Subcutaneous abdominal adipose tissue (tissue), 5 donors: ENCODE data around the gene MSS51.

Source experiments
- H3K27ac ChIP-seq: one replicate; pipeline ENCODE4 v1.7.0; 2013; ENCODE audit warnings: low read depth, mild to moderate bottlenecking, inconsistent platforms, low read length, moderate library complexity
- H3K27me3 ChIP-seq, 5 donors: one replicate each; pipeline ENCODE4 v1.7.0; 2013; ENCODE audit warnings: low read length in 5 of 5, inconsistent platforms in 1 of 5; ENCODE audit not compliant: control insufficient read depth in 5 of 5, insufficient read depth in 4 of 5
- H3K36me3 ChIP-seq, 5 donors: one replicate each; pipeline ENCODE4 v1.7.0; 2013; ENCODE audit warnings: low read length in 5 of 5; ENCODE audit not compliant: control insufficient read depth in 5 of 5, insufficient read depth in 5 of 5
- H3K4me1 ChIP-seq, 5 donors: one replicate each; pipeline ENCODE4 v1.7.0; 2013; ENCODE audit warnings: low read length in 5 of 5, mild to moderate bottlenecking in 3 of 5, moderate library complexity in 1 of 5; ENCODE audit not compliant: control insufficient read depth in 5 of 5, insufficient read depth in 5 of 5
- H3K4me3 ChIP-seq, 5 donors: one replicate each; pipeline ENCODE4 v1.7.0; 2013; ENCODE audit warnings: low read length in 5 of 5, low read depth in 1 of 5
- H3K9ac ChIP-seq, 5 donors: one replicate each; pipeline ENCODE4 v1.7.0; 2013; ENCODE audit warnings: low read length in 5 of 5, mild to moderate bottlenecking in 4 of 5, moderate library complexity in 3 of 5
- H3K9me3 ChIP-seq, 5 donors: one replicate each; pipeline ENCODE4 v1.7.0; 2013; ENCODE audit warnings: low read length in 5 of 5; ENCODE audit not compliant: control insufficient read depth in 5 of 5
- donor health status: healthy.
- donor health status: healthy.
- donor health status: healthy.
- donor health status: healthy.
- donor health status: healthy.

MSS51 gene

DNA sequence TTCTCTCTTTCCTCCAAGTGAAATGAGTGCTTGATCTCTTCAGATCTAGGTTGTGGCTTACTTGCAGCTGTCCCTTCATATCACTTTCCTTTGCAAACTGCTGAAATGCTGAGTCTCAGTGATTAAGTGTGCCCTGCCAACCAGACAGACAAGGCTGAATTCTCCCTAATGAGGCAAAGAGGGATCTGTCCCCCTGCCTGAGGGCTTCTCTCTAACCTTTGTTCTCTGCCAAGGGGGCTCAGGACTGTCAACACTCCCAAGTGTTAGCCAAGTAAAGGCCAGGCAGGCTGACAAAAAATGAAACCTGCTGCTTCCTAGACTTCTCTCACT lies at the start of gene MSS51:
Gene MSS51 (minus strand): TSS at position 24 of the 330 bp plus-strand sequence. CDS start 5,277 bp downstream, outside the sequence.
- H3K9me3 ChIP-seq, result no peaks in the 10 kb centered on the region
- peaks cover 17 to 33% (median 25%) of the 10 kb centered on the region in 5 donors for H3K36me3 ChIP-seq
- no peak within 1 kb of the TSS for H3K9ac ChIP-seq
- H3K4me3 ChIP-seq, result no peak within 1 kb of the TSS
- H3K27ac ChIP-seq, result no peak within 1 kb of the TSS
- no peaks in the 10 kb centered on the region for H3K27me3 ChIP-seq
- H3K4me1 ChIP-seq, result no peaks in the 10 kb centered on the region

DNA sequence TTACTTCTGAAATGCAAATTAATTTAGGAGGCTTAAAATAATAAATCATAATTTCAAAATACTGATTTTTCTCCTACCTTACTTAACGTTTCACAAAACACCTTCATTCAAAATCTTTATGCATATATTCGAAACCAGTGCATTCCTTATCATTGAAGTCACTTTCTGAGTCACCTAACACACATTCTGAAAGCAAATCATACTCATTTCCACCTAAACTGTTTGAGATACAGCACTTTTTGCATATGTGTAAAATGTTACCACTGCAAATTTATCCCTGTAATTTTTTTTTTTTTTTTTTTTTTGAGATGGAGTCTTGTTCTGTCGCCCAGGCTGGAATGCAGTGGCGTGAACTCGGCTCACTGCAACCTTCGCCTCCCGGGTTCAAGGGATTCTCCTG lies 46.8 kb upstream of the MSS51 start:
- Histone ChIP-seq H3K36me3 (peaks cover 33 to 46% (median 36%) of the 10 kb centered on the region in 5 donors), H3K4me3 (no peak overlapping the region), H3K9me3 (no peaks in the 10 kb centered on the region), H3K27me3 (no peaks in the 10 kb centered on the region), H3K9ac (no peak overlapping the region), H3K4me1 (no peaks in the 10 kb centered on the region), H3K27ac (no peak overlapping the region)

DNA sequence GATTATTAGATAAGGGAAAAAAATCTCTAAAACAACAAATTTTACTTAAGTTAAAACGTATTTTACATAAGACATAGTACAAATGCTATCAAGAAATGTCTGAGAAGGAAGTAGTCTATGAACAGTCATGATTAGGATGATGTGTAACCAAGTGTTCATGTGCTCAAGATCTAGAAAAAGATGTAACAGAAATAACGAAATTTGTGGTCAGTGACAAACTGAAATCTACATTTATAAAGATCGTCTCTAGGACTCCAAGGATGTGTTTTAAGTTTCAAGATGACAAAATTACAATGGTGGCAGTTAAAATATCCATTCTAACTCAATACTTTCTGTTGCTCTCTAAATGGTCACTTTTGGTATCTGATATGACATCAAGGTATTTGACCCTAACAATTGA lies 45.3 kb upstream of the MSS51 start:
- Histone ChIP-seq H3K4me1 (no peaks in the 10 kb centered on the region), H3K27ac (no peak overlapping the region), H3K27me3 (no peaks in the 10 kb centered on the region), H3K36me3 (peaks cover 39 to 52% (median 45%) of the 10 kb centered on the region in 5 donors), H3K4me3 (no peak overlapping the region), H3K9ac (no peak overlapping the region), H3K9me3 (no peaks in the 10 kb centered on the region)

DNA sequence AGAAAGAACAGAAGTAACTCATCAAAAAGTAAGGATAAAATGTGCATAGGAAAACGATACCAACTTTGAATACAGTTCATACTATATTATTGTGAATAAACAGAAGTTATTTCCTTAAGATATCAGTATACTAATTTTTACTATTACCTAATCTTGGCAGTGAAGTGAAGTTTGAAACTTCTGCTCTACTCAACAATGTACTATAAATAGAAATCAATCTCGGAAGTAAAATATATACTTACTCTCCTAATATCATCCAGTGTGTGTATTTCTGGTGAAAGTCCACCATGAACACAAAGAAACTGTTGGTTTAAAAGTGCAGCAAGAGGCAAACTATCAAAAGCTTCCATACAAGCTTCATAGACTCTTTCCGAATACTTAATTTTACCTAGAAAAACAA lies 37.9 kb upstream of the MSS51 start:
- H3K27me3 ChIP-seq, result no peaks in the 10 kb centered on the region
- no peak overlapping the region for H3K27ac ChIP-seq
- H3K9me3 ChIP-seq, result no peaks in the 10 kb centered on the region
- H3K4me1 ChIP-seq, result no peaks in the 10 kb centered on the region
- peaks cover 37 to 80% (median 73%) of the 10 kb centered on the region in 5 donors for H3K36me3 ChIP-seq
- H3K4me3 ChIP-seq, result no peak overlapping the region
- no peak overlapping the region for H3K9ac ChIP-seq

DNA sequence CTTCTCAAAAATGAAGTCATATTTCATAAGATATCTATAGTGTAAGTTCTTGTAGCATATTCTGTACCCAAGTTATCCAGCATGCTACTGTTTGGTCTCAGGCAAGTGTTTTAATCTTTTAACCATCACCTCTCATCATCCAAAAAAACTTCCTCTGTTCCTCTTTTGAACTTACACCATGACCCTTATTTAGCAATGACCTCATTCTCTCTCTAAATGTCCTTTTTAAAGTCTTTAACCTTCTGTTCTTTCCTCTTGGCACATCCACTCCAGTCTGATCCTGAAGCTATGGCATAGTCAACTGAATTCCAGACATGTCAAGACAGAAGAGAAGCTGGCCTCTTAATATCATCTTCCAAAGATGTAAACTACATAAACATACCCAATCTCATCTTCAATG lies 36.2 kb upstream of the MSS51 start:
- no peaks in the 10 kb centered on the region for H3K9me3 ChIP-seq
- H3K4me3 ChIP-seq, result no peak overlapping the region
- H3K27ac ChIP-seq, result no peak overlapping the region
- H3K36me3 ChIP-seq, result peaks cover 35 to 81% (median 72%) of the 10 kb centered on the region in 5 donors
- H3K9ac ChIP-seq, result no peak overlapping the region
- no peaks in the 10 kb centered on the region for H3K4me1 ChIP-seq
- H3K27me3 ChIP-seq, result no peaks in the 10 kb centered on the region

DNA sequence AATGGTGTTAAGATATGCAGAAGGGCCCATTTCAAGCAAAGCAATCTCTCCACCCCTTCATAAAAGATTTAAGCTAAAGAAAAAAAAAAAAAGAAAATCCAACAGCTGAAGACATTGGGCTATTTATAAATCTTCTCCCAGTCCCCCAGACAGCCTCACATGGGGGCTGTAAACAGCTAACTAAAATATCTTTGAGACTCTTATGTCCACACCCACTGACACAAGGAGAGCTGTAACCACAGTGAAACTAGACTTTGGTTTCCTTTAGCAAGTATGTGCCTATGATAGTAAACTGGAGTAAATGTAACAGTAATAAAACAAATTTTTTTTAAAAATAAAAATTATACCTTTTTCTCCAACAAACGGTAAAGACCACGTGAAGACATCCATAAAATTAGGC lies 33.8 kb upstream of the MSS51 start:
- Histone ChIP-seq H3K27ac (no peak overlapping the region), H3K4me1 (no peaks in the 10 kb centered on the region), H3K27me3 (no peaks in the 10 kb centered on the region), H3K9me3 (no peaks in the 10 kb centered on the region), H3K36me3 (peaks cover 41 to 73% (median 64%) of the 10 kb centered on the region in 5 donors), H3K9ac (no peak overlapping the region), H3K4me3 (no peak overlapping the region)

DNA sequence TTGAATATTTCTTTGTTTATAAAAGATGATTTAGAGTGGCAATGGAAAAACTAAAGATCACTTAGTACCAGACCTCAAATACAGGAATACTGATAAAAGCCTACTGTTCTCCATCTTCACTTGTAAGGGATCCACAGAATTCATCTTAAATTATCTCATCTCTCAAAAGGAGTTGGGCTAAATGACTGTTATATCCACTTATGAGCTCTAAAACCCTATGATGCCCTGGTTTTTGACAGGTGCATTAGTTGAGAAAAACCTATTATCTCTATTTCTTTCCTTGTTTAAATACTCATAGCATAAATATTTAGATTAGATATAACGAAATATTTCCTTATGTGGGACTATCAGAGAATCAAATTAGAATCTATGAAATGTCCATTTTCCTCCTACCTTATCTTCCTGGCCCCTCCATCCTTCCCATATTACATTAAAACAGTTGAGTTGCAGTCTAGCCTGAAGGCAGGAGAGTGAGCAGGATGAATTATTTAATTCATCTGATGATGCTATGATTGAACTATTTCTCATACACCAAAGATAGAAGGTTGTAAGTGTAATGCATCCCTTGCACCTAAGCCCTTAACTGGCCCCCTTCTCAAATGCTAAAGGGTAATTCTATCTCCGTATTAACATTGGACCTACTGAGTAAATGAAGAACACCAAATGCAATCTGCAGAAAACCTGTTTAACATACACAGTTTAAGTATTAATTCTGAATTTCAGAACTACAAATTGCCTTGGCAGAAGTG lies 32.8 kb upstream of the MSS51 start:
- Histone ChIP-seq H3K27me3 (no peaks in the 10 kb centered on the region), H3K27ac (no peak overlapping the region), H3K36me3 (peaks cover 40 to 73% (median 62%) of the 10 kb centered on the region in 5 donors), H3K4me1 (no peaks in the 10 kb centered on the region), H3K9ac (no peak overlapping the region), H3K9me3 (no peaks in the 10 kb centered on the region), H3K4me3 (no peak overlapping the region)

DNA sequence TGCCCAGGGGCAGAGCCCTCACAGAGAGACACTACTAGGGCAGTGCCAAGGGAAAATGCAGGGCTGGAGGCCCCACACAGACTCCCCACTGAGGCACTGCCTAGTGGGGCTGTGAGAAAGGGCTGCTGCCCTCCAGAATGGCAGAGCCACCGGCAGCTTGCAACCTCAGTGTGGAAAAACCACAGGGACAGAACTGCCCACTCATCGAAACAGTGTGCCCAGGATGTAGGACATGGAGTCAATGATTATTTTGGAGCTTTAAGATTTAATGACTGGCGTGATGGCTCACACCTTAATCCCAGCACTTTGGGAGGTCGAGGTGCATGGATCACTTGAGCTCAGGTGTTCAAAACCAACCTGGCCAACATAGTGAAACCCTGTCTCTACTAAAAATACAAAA lies 27.5 kb upstream of the MSS51 start:
- Histone ChIP-seq H3K27me3 (no peaks in the 10 kb centered on the region), H3K27ac (no peak overlapping the region), H3K4me1 (no peaks in the 10 kb centered on the region), H3K36me3 (peaks cover 22 to 52% (median 29%) of the 10 kb centered on the region in 5 donors), H3K9ac (no peak overlapping the region), H3K4me3 (no peak overlapping the region), H3K9me3 (no peaks in the 10 kb centered on the region)

DNA sequence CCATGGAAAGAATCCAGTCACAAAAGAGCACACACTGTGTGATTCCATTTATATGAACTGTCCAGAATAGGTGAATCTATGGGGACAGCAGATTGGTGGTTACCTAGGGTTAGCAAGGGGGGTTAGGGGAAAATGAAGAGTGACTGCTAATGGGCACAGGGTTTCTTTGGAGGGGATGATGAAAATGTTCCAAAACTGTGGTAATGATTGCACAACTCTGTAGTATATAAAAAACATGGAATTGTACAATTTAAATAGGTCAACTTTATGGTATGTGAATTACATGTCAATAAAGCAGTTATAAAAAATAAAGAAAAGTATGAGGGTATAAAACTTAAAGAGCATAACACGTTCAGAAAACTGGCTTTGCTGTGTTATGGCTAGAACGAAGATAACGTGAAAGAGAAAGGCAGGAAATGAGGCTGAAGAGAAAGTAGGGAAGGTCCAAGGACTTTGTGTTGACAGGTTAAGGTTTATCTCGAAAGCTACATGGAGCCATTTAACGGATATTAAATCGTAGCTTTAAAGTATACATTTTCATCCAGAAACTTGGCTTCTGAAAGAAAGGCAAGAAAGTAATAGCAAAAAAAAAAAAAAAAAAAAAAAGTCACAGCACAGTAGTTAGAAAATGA lies 26.4 kb upstream of the MSS51 start:
- Histone ChIP-seq H3K36me3 (peaks cover 14 to 43% (median 22%) of the 10 kb centered on the region in 5 donors), H3K27ac (no peak overlapping the region), H3K4me1 (no peaks in the 10 kb centered on the region), H3K9ac (no peak overlapping the region), H3K9me3 (no peaks in the 10 kb centered on the region), H3K4me3 (no peak overlapping the region), H3K27me3 (no peaks in the 10 kb centered on the region)

DNA sequence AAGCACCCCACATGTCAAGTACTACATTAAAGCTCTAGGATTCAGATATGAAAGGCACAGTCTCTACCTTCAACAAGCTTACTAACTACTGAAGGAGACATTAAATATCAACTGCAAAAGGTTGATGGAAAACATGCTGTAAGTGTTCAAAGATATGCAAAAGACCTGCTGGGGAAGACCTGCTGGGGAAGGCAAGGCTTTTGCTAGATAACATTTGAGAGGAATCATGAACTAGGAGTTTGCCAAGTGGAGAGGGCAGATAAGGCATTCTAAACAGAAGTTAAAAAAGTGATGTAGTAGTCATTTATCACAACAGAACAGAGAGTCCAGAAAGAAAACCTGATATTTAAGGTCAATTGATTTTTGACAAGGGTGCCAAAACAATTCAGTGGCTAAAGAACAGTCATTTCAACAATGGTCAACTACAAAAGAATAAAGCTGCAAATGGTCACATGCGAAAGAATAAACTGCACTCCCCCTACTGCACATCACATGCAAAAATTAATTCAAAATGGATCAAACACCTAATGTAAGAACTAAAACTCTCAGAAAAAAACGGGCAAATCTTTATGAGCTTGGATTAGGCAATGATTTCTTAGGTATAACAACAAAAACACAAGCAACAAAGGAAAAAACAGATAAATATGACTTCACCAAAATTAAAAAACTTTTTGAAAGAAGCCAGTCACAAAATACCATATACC lies 23.0 kb upstream of the MSS51 start:
- Histone ChIP-seq H3K36me3 (peaks cover 19 to 33% (median 27%) of the 10 kb centered on the region in 5 donors), H3K4me3 (no peak overlapping the region), H3K9ac (no peak overlapping the region), H3K4me1 (no peaks in the 10 kb centered on the region), H3K27me3 (no peaks in the 10 kb centered on the region), H3K27ac (no peak overlapping the region), H3K9me3 (no peaks in the 10 kb centered on the region)
